Progenitor cell of endocrine pancreas (in vitro differentiated cells): ENCODE data around the gene MYB. TPM values are rescaled to one million over a fixed set of nuclear protein-coding genes. Genes with fewer than 3 reads are reported as not detected.

Experiments used
- DNase-seq: peaks from one replicate; pipeline ENCODE4 v3.0.0; 2021; ENCODE audit warnings: low spot score; ENCODE audit not compliant: unreplicated experiment
- H3K27ac Mint-ChIP-seq: 2 replicates; pipeline ENCODE4 v1.8.0; 2021; ENCODE audit warnings: mild to moderate bottlenecking, moderate library complexity, mixed read lengths
- H3K27me3 Mint-ChIP-seq: 2 replicates; pipeline ENCODE4 v1.8.0; 2021; ENCODE audit warnings: mixed read lengths
- H3K36me3 Mint-ChIP-seq: 2 replicates; pipeline ENCODE4 v1.8.0; 2022; ENCODE audit warnings: mixed read lengths; ENCODE audit not compliant: insufficient read depth
- H3K4me1 Mint-ChIP-seq: 2 replicates; pipeline ENCODE4 v1.8.0; 2021; ENCODE audit warnings: low read depth, mixed read lengths
- H3K4me3 Mint-ChIP-seq: 2 replicates; pipeline ENCODE4 v1.8.0; 2021; ENCODE audit warnings: low read depth, mild to moderate bottlenecking, moderate library complexity, mixed read lengths
- H3K9me3 Mint-ChIP-seq: 2 replicates; pipeline ENCODE4 v1.8.0; 2021; ENCODE audit warnings: low read depth, mixed read lengths
- long read RNA-seq: library from polyadenylated mRNA; unstranded; transcript quantifications from one replicate; pipeline ENCODE4 v2.0.0, GENCODE V29; 2020
- total RNA-seq: library from RNA; stranded (reverse); gene quantifications from 2 replicates; pipeline ENCODE4 v1.2.1, GENCODE V29; 2021
- TF ChIP-seq, protein P1 (sequence below): fragments of 200-600 bp; sonication (generic); IDR thresholded peaks from one replicate; pipeline ENCODE4 v1.5.0; 2021; ENCODE audit warnings: antibody characterized with exemption, mild to moderate bottlenecking; ENCODE audit not compliant: unreplicated experiment

Gene MYB
- 4.6 and 5.6 TPM in 2 replicates for total RNA-seq
- long read RNA-seq = 0 reads

DNA sequence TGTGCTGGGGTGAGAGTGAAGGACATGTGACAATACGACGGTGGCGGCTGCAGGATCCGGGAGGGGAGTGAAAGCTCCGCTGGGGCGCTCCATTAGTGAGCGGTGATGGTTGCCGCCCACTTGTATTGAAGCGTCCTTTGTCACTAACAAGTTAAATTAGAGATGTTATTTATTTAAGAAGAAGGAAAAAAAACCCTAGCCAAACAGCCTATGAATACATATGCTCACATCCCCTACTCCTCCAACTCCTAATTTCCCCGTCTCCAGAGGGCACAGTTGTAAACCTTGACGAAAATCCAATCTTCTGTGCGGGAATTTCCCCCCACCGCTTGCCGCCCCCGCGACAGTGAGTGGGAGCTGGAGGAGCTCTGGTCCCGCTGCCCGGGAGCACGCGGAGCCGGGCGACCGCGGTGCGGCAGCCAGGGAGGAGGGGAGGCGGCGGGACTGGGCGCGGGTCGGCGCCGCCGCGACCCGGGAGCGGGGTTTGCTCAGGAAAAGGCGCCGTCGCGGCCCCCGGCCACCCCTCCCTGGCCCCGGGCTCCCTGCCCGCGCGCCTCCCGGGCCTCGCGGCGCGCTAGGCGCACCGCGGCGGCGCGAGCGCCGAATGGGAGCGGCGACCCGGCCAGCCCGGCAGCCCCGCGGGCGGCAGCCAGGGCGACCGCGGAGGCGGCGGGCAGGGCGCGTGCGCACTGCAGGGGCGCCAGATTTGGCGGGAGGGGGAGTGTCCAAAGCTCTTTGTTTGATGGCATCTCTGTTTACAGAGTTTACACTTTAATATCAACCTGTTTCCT is at the start of gene MYB:
TSS of gene MYB (plus strand) at position 767 of the 791 bp plus-strand sequence. CDS start 206 bp downstream, outside the sequence.
- TF ChIP-seq, protein P1, sequence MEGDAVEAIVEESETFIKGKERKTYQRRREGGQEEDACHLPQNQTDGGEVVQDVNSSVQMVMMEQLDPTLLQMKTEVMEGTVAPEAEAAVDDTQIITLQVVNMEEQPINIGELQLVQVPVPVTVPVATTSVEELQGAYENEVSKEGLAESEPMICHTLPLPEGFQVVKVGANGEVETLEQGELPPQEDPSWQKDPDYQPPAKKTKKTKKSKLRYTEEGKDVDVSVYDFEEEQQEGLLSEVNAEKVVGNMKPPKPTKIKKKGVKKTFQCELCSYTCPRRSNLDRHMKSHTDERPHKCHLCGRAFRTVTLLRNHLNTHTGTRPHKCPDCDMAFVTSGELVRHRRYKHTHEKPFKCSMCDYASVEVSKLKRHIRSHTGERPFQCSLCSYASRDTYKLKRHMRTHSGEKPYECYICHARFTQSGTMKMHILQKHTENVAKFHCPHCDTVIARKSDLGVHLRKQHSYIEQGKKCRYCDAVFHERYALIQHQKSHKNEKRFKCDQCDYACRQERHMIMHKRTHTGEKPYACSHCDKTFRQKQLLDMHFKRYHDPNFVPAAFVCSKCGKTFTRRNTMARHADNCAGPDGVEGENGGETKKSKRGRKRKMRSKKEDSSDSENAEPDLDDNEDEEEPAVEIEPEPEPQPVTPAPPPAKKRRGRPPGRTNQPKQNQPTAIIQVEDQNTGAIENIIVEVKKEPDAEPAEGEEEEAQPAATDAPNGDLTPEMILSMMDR = peak; percentile 4
- Mint-ChIP-seq H3K9me3 (peaks cover 4% of the 10 kb centered on the region), H3K27me3 (peaks cover 52% of the 10 kb centered on the region)

DNA sequence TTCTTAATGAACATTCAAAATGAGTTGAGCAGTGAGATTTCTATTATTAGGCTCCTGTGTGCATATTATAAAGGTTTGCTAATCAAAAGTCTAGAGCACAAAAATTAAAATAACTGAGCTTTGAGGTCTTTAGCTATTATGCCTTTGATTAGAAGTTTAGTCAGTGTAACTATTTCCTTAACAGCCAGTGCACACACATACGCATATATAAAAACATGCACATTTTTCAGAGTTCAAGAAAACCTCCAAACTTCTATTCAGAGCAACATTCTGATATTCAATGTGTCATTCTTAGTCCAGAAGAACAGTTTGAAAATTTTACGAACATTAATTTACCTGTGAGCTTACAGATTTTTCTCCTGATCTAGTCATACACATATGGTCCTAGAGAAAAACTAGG is 48.3 kb upstream of the MYB start:
- H3K4me3 Mint-ChIP-seq = no peak overlapping the region
- H3K9me3 Mint-ChIP-seq = no peaks in the 10 kb centered on the region
- H3K36me3 Mint-ChIP-seq = no peaks in the 10 kb centered on the region
- no peak overlapping the region for H3K27ac Mint-ChIP-seq
- H3K27me3 Mint-ChIP-seq = peaks cover 6% of the 10 kb centered on the region
- TF ChIP-seq, protein P1 = no peak
- DNase-seq = no peak
- no peaks in the 10 kb centered on the region for H3K4me1 Mint-ChIP-seq

More for the DNA sequence above, at the start of gene MYB:
- Mint-ChIP-seq H3K4me1 (peaks cover 14% of the 10 kb centered on the region), H3K27ac (peak within 1 kb of the TSS; percentile 83), H3K36me3 (no peaks in the 10 kb centered on the region), H3K4me3 (peak within 1 kb of the TSS; percentile 85)
- peak; percentile 59 for DNase-seq

DNA sequence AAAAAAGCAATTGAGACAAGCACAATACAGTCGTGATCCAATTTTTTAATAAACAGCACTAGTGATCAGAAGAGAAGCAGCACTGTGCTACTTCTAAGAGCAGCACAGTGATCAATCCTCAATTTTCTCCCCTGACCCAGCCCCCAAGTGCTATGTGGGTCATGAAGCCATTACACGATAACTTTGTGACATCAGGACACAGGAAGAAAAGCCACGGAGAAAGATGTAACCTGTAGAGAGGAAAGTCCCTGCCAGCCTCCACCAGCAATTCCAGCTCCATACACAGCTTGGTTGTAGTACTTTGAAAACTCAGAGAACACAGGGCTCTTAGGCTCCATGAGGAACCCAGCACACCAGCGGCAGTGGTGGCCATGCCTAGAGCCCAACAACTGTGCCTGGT is 45.3 kb upstream of the MYB start:
- H3K36me3 Mint-ChIP-seq = no peaks in the 10 kb centered on the region
- peaks cover 6% of the 10 kb centered on the region for H3K27me3 Mint-ChIP-seq
- TF ChIP-seq, protein P1 = no peak
- DNase-seq = no peak
- no peak overlapping the region for H3K27ac Mint-ChIP-seq
- H3K9me3 Mint-ChIP-seq = no peaks in the 10 kb centered on the region
- no peaks in the 10 kb centered on the region for H3K4me1 Mint-ChIP-seq
- no peak overlapping the region for H3K4me3 Mint-ChIP-seq

DNA sequence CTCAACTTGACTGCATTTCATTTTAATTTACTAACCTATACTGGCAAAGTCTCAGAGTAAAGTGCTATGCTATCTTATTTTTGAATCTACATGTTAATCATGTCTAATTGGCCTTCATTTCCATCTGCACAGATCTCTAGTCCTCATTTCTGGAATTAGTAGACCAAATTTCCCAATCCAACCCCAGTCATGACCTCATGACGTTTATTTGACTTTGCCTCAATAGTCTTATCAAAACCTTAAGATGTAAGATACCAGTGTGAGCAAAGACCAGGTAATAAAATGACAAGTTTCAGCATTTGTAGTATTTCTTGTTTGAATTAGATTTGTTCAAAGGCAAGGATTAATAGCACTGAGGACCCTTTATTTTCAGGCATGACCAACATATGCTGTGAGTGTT is 43.3 kb upstream of the MYB start:
- Mint-ChIP-seq H3K27me3 (peaks cover 7% of the 10 kb centered on the region), H3K4me1 (no peaks in the 10 kb centered on the region), H3K27ac (no peak overlapping the region), H3K9me3 (no peaks in the 10 kb centered on the region), H3K4me3 (no peak overlapping the region), H3K36me3 (no peaks in the 10 kb centered on the region)
- TF ChIP-seq, protein P1 = no peak
- no peak for DNase-seq

DNA sequence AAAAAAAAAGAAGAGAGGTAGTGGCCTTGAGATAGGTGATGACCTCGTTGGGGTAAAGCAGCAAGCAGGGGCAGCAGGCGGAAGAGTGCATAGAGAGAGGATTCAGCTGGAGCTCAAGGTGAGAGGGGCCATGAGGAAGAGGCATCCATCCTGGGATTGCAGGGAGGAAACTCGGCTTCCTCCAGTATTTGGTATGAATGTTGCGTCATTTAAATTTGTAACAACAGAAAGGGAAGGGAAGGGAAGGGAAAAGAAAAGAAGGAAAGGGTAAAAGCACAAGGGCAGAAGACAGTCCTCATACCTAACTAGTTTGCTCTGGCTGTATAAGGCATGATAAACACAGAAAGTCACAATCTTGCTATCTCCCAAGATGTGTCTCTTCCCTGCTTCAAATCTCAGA is 39.9 kb upstream of the MYB start:
- Mint-ChIP-seq H3K4me3 (no peak overlapping the region), H3K4me1 (no peaks in the 10 kb centered on the region), H3K27me3 (peaks cover 7% of the 10 kb centered on the region), H3K27ac (no peak overlapping the region), H3K9me3 (no peaks in the 10 kb centered on the region), H3K36me3 (no peaks in the 10 kb centered on the region)
- DNase-seq = no peak
- TF ChIP-seq, protein P1 = no peak
